Right atrium auricular region (tissue), 2 donors: ENCODE results near the gene PRKCB. TPM values are rescaled to one million over a fixed set of nuclear protein-coding genes. Genes with fewer than 3 reads are reported as not detected.

Source experiments
- DNase-seq: peaks from one replicate; pipeline ENCODE4 v3.0.0-alpha.2; 2019; ENCODE audit warnings: low spot score
- H3K27ac ChIP-seq, 2 donors: fragments of 200-600 bp; sonication (generic); 1 replicate in 1 of 2; 2 replicates in 1 of 2; pipeline ENCODE4 v1.5.1; 2016 to 2019
- H3K27me3 ChIP-seq, 2 donors: fragments of 200-600 bp; sonication (generic); one replicate each; pipeline versions ENCODE4 v1.5.1 to v1.6.0; 2017 to 2019
- H3K36me3 ChIP-seq: fragments of 200-600 bp; sonication (generic); one replicate; pipeline ENCODE4 v1.5.1; 2016
- H3K4me1 ChIP-seq, 2 donors: fragments of 200-600 bp; sonication (generic); one replicate each; pipeline versions ENCODE4 v1.5.1 to v1.6.0; 2017 to 2019
- H3K4me3 ChIP-seq, 2 donors: fragments of 200-600 bp; sonication (generic); 1 replicate in 1 of 2; 2 replicates in 1 of 2; pipeline ENCODE4 v1.5.1; 2017 to 2019; ENCODE audit warnings: mild to moderate bottlenecking in 1 of 2, moderate library complexity in 1 of 2
- H3K9me3 ChIP-seq, 2 donors: fragments of 200-600 bp; sonication (generic); one replicate each; pipeline ENCODE4 v1.5.1; 2019
- CTCF ChIP-seq, 2 donors: fragments of 200-600 bp; sonication (generic); IDR thresholded peaks; one replicate each; pipeline ENCODE4 v1.5.1; 2019; ENCODE audit warnings: antibody characterized with exemption in 2 of 2
- total RNA-seq, 2 donors: library from RNA; depleted of rRNA; stranded (reverse); fragments of >200 nt; gene quantifications; one replicate each; pipeline ENCODE4 v1.1.0, GENCODE V29; 2016

PRKCB gene
- total RNA-seq, 2 donors from 2014 or later: 0.93 to 3.1 TPM

DNA sequence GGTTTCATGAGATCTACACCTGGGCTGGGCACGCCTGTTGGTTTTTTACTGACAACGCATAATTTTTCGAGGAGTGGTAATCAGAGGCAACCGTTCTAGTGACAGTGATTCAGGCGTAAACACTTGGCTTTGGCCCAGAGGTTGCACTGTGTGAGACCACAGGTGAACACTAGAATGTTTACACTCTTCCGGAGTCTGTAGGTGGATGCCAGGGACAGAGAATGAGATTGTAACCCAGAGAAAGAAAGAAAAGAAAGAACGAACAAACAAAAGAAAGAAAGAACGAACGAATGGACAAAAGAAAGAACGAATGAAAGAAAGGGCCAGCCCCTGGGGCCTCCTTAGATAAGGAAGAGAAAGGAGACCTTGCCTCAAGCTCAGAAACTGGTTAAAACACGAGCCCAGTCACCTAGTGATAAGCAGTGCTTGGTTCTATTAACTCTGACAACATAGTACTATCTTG lies 113.2 kb downstream of the PRKCB start:
- DNase-seq: no peak
- Histone ChIP-seq H3K9me3 (no peaks in the 10 kb centered on the region), H3K4me1 (no peaks in the 10 kb centered on the region), H3K4me3 (no peak overlapping the region), H3K27ac (no peak overlapping the region), H3K27me3 (no peaks in the 10 kb centered on the region), H3K36me3 (no peaks in the 10 kb centered on the region)
- TF ChIP-seq CTCF (IDR thresholded peaks at IDR 0.05): no peak

DNA sequence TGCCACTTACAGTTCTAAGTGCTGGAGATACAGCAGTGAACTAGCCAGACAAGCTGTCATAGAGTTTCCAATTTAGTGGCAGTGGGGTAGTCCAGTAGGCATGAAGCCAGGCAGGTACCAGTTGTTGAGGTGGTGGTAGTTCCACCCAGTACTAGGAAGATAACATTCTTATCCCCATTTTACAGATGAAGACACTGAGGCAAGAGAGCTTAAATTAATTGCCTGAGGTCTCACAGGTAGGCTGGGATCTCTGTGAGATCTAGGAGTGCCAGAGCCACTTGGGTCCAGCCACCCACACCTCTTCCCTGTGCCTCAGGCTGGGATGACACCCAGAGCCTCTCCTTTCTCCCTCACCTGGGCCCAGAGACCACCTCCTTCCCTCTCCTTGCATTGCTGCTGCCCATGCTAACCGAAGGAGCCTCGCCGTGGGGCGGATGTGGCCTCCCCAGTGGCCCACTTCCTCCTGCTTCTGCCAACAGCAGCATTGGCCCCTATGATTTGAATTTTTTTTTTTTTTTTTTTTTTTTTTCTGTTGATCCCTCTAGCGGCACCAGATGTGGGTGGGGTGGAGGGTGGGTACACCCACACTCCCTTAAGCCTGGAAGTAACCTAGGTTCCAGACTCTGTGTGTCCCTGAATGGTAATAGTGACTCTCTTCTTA lies 114.0 kb downstream of the PRKCB start:
- H3K27ac ChIP-seq: no peak overlapping the region
- H3K36me3 ChIP-seq: no peaks in the 10 kb centered on the region
- H3K27me3 ChIP-seq: no peaks in the 10 kb centered on the region
- no peaks in the 10 kb centered on the region for H3K9me3 ChIP-seq
- H3K4me1 ChIP-seq: no peaks in the 10 kb centered on the region
- no peak overlapping the region for H3K4me3 ChIP-seq
- no peak for DNase-seq
- no peak for TF ChIP-seq CTCF (IDR thresholded peaks at IDR 0.05)

- no peak overlapping the region for H3K27ac ChIP-seq
- TF ChIP-seq CTCF (IDR thresholded peaks at IDR 0.05): no peak
- H3K4me3 ChIP-seq: no peak overlapping the region
- no peaks in the 10 kb centered on the region for H3K9me3 ChIP-seq
- DNase-seq: no peak
- no peaks in the 10 kb centered on the region for H3K4me1 ChIP-seq
- H3K27me3 ChIP-seq: no peaks in the 10 kb centered on the region
- H3K36me3 ChIP-seq: no peaks in the 10 kb centered on the region
These were observed 114.6 kb downstream of the PRKCB start for GRCh38 chr16:23950291-23950894.

GRCh38 chr16:23950898-23951297 lies 115.1 kb downstream of the PRKCB start:
- no peaks in the 10 kb centered on the region for H3K9me3 ChIP-seq
- H3K36me3 ChIP-seq: no peaks in the 10 kb centered on the region
- no peak for DNase-seq
- no peak for TF ChIP-seq CTCF (IDR thresholded peaks at IDR 0.05)
- H3K27me3 ChIP-seq: no peaks in the 10 kb centered on the region
- H3K27ac ChIP-seq: no peak overlapping the region
- H3K4me1 ChIP-seq: no peaks in the 10 kb centered on the region
- H3K4me3 ChIP-seq: no peak overlapping the region

GRCh38 chr16:23952128-23952970 lies 116.6 kb downstream of the PRKCB start:
- Histone ChIP-seq H3K27me3 (no peaks in the 10 kb centered on the region), H3K27ac (no peak overlapping the region)

More at GRCh38 chr16:23952128-23952970, 116.6 kb downstream of the PRKCB start:
- H3K36me3 ChIP-seq: no peaks in the 10 kb centered on the region
- H3K4me1 ChIP-seq: no peaks in the 10 kb centered on the region
- H3K9me3 ChIP-seq: no peaks in the 10 kb centered on the region
- no peak for DNase-seq
- TF ChIP-seq CTCF (IDR thresholded peaks at IDR 0.05): no peak
- H3K4me3 ChIP-seq: no peak overlapping the region
